Peyer's patch (tissue), 4 donors: ENCODE results near the gene DENND2D. TPM values are rescaled to one million over a fixed set of nuclear protein-coding genes. Genes with fewer than 3 reads are reported as not detected.

Source experiments
- DNase-seq, 3 donors: peaks; one replicate each; pipeline ENCODE4 v3.0.0-alpha.2; 2017 to 2019
- H3K27ac ChIP-seq, 4 donors: fragments of 200-600 bp; sonication (generic); one replicate each; pipeline ENCODE4 v1.5.1; 2016 to 2019
- H3K27me3 ChIP-seq, 2 donors: fragments of 200-600 bp; sonication (generic); one replicate each; pipeline ENCODE4 v1.5.1; 2019
- H3K36me3 ChIP-seq, 3 donors: fragments of 200-600 bp; sonication (generic); one replicate each; pipeline ENCODE4 v1.5.1; 2016 to 2019
- H3K4me1 ChIP-seq, 4 donors: fragments of 200-600 bp; sonication (generic); one replicate each; pipeline ENCODE4 v1.5.1; 2016 to 2019
- H3K4me3 ChIP-seq, 4 donors: fragments of 200-600 bp; sonication (generic); 1 replicate in 3 of 4; 2 replicates in 1 of 4; pipeline ENCODE4 v1.5.1; 2016 to 2019; ENCODE audit warnings: mild to moderate bottlenecking in 1 of 4
- H3K9me3 ChIP-seq, 4 donors: fragments of 200-600 bp; sonication (generic); one replicate each; pipeline ENCODE4 v1.5.1; 2016 to 2019; ENCODE audit warnings: mild to moderate bottlenecking in 1 of 4
- POLR2A ChIP-seq, 2 donors: fragments of 450-650 bp; IDR thresholded peaks; one replicate each; pipeline ENCODE4 v1.5.1; 2017; ENCODE audit warnings: antibody characterized with exemption in 2 of 2, mild to moderate bottlenecking in 2 of 2, moderate library complexity in 2 of 2
- total RNA-seq, 4 donors: library from RNA; depleted of rRNA; stranded (reverse); fragments of >200 nt; gene quantifications; one replicate each; pipeline ENCODE4 v1.1.0, GENCODE V29; 2016
- TF ChIP-seq, protein P1 (sequence below), 6 experiments: fragments of 450-650 bp in 4 of 6; fragments of 200-600 bp in 2 of 6; sonication (generic) in 1 of 6; IDR thresholded peaks; one replicate each; pipeline ENCODE4 v1.5.1; 2017 to 2019; ENCODE audit warnings: antibody characterized with exemption in 6 of 6, mild to moderate bottlenecking in 3 of 6, moderate library complexity in 1 of 6

DENND2D gene
- total RNA-seq, 4 donors from 2014 or later = 71.3 to 220 (median 86.5) TPM

DNA sequence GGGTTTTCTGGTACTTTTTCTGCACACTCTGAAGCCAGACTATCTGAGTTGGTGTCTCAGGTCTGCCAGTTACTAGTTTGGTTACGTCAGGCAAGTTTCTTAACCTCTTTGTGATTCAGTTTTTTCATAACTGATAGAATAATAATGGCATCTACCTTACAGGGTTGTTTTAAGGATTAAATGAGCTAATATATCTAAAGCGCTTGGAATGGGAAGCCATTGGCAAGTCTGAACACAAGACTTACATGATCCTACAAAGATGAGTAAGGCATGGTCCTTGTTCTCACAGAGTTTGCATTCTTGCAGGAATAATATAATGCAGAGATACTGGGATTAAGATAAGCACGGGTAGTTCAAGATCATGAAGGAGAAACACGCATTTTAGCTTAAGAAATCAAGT lies 9.2 kb upstream of the DENND2D start:
- Histone ChIP-seq H3K36me3 (no peaks in the 10 kb centered on the region), H3K27ac (no peak overlapping the region), H3K9me3 (no peaks in the 10 kb centered on the region), H3K27me3 (no peaks in the 10 kb centered on the region), H3K4me1 (peaks cover 0 to 26% (median 12%) of the 10 kb centered on the region in 4 donors), H3K4me3 (no peak overlapping the region)
- no peak for DNase-seq
- no peak for TF ChIP-seq POLR2A (IDR thresholded peaks at IDR 0.05)
- TF ChIP-seq, protein P1, sequence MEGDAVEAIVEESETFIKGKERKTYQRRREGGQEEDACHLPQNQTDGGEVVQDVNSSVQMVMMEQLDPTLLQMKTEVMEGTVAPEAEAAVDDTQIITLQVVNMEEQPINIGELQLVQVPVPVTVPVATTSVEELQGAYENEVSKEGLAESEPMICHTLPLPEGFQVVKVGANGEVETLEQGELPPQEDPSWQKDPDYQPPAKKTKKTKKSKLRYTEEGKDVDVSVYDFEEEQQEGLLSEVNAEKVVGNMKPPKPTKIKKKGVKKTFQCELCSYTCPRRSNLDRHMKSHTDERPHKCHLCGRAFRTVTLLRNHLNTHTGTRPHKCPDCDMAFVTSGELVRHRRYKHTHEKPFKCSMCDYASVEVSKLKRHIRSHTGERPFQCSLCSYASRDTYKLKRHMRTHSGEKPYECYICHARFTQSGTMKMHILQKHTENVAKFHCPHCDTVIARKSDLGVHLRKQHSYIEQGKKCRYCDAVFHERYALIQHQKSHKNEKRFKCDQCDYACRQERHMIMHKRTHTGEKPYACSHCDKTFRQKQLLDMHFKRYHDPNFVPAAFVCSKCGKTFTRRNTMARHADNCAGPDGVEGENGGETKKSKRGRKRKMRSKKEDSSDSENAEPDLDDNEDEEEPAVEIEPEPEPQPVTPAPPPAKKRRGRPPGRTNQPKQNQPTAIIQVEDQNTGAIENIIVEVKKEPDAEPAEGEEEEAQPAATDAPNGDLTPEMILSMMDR (IDR thresholded peaks at IDR 0.05) = no peak

DNA sequence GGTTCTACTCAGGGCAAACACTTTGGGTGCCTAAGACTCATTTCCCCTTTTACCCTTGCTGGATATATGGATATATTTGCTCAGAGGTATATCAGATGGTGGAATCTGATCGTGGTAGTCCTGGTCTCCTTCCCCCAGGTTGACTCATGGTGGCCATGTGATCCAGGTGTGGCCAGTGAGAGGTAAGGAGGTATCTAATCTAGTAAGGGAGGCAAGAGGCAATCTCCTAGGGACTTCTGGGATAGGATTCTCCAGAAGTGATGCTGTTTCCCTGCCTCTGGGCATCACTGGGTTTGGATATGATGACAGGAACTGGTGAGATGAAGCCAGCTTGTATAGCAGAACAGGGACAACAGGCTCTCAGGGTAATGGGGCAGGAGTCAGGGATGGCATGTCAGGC lies 8.5 kb upstream of the DENND2D start:
- no peaks in the 10 kb centered on the region for H3K9me3 ChIP-seq
- DNase-seq = no peak
- H3K4me3 ChIP-seq = no peak overlapping the region
- no peaks in the 10 kb centered on the region for H3K27me3 ChIP-seq
- no peak overlapping the region for H3K27ac ChIP-seq
- H3K4me1 ChIP-seq = peaks cover 0 to 20% (median 10%) of the 10 kb centered on the region in 4 donors
- TF ChIP-seq, protein P1 (IDR thresholded peaks at IDR 0.05) = no peak
- no peaks in the 10 kb centered on the region for H3K36me3 ChIP-seq

DNA sequence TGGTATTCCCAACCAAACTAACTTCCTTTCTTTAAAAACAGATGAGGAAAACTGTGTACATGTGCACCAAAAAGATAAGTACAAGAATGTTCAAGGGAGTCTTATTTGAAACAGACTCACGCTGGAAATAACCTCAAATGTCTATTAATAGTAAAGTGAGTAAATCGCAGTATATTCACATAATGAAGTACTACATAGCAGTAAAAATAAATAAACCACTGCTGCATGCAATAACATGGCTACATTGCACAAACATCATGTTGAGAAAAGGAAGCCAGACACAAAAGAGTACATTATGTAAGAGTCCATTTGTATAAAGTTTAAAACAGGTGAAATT lies 5.2 kb upstream of the DENND2D start:
- Histone ChIP-seq H3K36me3 (no peaks in the 10 kb centered on the region), H3K9me3 (no peaks in the 10 kb centered on the region), H3K4me1 (peaks cover 0 to 35% (median 16%) of the 10 kb centered on the region in 4 donors), H3K27ac (peak overlapping the region in 2 of 4 donors; percentile 93 to 99), H3K27me3 (no peaks in the 10 kb centered on the region), H3K4me3 (no peak overlapping the region)
- TF ChIP-seq, protein P1 (IDR thresholded peaks at IDR 0.05) = no peak
- TF ChIP-seq POLR2A (IDR thresholded peaks at IDR 0.05) = no peak
- no peak for DNase-seq

DNA sequence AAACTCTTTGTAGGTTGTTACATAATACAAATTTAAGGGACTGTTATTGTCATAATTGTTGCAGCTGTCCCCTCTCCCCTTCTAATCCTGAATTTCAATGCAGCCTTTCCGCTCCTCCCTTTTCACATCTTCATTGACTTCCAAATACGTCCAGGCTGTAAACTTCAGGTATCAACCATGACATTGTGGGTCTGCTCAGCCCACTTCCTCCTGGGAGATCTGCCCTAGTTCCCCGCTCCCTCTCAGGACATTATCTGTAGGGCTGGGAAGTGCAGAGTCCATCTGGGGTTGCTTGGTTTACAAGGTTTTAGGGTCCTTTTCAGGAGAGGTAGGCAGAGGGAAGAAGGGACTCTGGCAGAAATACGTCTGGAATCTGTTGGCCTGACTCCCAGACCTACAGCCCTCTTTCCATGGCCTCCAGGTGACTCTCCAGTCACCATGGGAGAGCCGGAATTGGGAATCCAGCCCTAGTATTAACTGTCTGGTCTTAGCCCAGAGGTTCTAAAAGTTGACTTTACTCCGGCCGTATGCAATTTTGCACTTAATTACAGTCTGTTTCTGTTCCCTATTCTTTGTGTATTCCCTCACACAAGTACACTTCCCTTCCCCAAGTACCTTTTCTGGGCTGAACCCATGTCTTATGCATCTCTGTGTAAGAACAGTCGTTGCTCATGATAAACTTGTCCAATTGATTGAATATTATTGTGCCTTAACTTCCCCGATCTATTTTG lies 4.7 kb upstream of the DENND2D start:
- Histone ChIP-seq H3K9me3 (no peaks in the 10 kb centered on the region), H3K27me3 (no peaks in the 10 kb centered on the region), H3K4me1 (peaks cover 0 to 40% (median 16%) of the 10 kb centered on the region in 4 donors), H3K36me3 (no peaks in the 10 kb centered on the region), H3K4me3 (peak overlapping the region in 3 of 4 donors; percentile 71 to 91 (median 81)), H3K27ac (peak overlapping the region; percentile 93 to 100 (median 98))
- no peak for DNase-seq
- TF ChIP-seq POLR2A (IDR thresholded peaks at IDR 0.05) = no peak
- TF ChIP-seq, protein P1 (IDR thresholded peaks at IDR 0.05) = no peak

DNA sequence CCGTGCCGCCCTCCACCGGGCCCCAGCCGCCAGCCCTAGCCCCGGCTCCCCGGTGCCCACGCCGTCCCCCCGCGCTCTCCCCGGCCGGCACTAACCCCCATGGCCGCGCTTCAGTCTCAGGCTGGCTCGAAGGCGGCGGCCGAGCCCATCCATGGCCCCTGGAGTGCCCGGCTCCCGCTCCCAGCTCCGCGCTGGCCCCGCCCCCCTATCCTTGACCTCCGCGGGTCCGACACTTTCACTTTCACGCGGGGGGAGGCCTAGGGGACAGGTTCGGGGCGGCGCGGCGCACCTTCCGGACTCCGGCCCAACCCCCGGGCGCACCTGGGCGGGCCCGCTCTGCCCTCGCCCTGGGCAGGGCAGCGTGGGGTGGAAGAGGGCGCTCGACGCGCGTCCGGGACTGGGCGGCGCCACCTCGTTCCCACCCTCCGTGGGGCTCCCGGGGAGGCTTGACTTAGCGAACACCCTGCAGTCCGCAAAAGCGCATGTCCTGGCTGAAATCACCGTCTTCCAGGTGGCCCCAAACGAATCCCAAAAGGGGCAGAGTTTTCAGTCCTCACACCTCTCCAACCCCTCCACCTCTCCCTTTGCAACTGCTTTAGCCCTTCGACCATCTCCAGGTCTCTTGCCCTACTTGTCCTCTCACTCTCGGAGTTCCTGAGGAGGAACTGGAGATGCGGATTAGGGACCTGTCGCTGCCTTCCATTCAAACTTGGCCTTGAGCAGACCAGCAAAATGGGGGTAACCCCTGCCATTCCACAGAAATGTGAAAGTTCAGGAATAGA lies 3.9 kb upstream of the DENND2D start:
- Histone ChIP-seq H3K4me1 (peaks cover 0 to 40% (median 16%) of the 10 kb centered on the region in 4 donors), H3K27ac (peak overlapping the region; percentile 93 to 100 (median 98))

More for the DNA sequence above, 3.9 kb upstream of the DENND2D start:
- no peaks in the 10 kb centered on the region for H3K36me3 ChIP-seq
- H3K9me3 ChIP-seq = no peaks in the 10 kb centered on the region
- DNase-seq = peak; percentile 83 to 95 (median 95)
- H3K27me3 ChIP-seq = no peaks in the 10 kb centered on the region
- peak; percentile 63 to 77 for TF ChIP-seq POLR2A (IDR thresholded peaks at IDR 0.05)
- TF ChIP-seq, protein P1 (IDR thresholded peaks at IDR 0.05) = peak in 2 of 6 experiments; percentile 12
- H3K4me3 ChIP-seq = peak overlapping the region; percentile 71 to 92 (median 86)
